ENCODE results near the gene PDE2A.
A peak's percentile ranks its signal among the peaks of the same experiment; 100 is the strongest.

PDE2A gene

DNA sequence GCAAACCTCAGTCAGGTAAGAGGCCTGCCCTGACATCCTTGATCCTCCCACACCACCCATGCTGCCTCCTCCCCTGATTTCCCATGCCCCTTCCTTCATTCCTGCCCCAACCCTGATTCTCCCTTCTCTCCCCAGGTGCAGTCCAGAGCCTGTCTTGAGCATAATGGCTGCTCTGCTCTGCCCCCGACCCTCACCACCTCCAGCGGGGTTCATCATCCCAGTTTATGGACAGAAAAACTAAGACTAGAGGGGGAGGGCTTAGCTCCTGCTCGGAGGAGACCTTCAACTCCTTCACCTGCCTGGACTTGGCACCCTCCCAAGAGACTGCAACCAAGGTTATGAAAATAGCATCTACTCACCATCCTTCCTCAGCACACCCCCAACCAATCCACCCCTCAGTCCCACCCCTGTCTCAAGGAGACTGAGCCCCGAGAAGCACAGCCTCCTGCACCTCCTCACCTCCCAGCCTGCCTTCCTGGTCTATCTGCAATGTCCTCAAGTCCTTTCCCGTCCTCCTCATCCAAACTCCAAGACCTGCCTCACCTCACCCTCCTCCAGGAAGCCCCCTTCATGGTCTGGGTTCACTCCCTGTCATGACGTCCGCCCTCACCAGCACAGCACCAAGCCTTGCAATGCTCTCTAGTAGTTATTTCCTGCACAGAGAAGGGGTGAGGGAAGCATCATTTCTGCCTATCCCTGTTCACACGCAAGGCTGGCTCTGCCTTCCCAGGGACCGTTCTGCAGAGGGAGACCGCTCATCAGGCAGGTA, 103.1 kb downstream of the PDE2A start:
- TF ChIP-seq GATA3 (IDR thresholded peaks at IDR 0.05; ENCODE audit: low read depth, low read length), result no peak
- TF ChIP-seq GATA2 (IDR thresholded peaks at IDR 0.05; ENCODE audit: low read depth, low read length), result no peak

DNA sequence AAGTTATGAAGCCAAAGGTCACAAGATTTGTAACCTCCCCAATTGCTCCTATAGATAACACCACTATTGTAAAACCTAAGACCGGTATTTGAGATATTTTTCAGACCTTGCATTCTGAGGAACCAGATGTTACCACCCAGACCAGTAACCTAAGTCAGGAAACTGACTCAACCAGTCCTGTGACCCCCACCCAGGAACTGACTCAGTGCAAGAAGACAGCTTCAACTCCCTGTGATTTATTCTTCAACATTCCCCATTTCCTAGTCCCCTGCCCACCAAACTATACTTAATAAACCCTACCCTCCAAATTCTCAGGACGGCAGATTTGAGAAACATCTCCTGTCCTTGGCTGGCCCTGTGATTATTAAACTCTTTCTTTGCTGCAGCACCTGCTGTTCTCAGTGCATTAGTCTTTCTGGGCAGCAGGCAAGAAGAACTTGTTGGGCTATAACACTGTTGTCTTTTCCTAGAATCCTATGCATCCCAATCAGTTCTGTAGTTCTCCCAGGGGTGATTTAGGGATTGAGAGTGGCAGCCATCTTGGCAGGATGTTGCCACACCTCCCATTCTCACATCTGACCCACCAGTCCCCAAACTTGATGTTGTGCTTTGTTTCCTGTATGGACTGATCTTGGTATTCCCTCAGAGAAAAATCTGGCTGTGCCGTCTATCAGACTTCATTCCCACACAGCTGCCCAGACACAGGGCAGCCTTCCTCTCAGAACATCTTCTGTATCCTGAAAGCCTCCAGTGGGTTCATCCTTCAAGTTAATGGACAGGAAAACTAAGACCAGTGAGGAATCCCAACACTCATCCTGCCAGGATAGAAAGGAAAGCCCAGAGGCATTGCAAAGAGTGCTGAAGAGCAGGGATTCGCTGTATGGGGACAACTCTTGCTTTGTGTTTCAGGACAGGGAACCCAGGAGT, 104.0 kb downstream of the PDE2A start:
- TF ChIP-seq GATA2 (IDR thresholded peaks at IDR 0.05; ENCODE audit: low read depth, low read length) (no peak), GATA3 (IDR thresholded peaks at IDR 0.05; ENCODE audit: low read depth, low read length) (no peak)

DNA sequence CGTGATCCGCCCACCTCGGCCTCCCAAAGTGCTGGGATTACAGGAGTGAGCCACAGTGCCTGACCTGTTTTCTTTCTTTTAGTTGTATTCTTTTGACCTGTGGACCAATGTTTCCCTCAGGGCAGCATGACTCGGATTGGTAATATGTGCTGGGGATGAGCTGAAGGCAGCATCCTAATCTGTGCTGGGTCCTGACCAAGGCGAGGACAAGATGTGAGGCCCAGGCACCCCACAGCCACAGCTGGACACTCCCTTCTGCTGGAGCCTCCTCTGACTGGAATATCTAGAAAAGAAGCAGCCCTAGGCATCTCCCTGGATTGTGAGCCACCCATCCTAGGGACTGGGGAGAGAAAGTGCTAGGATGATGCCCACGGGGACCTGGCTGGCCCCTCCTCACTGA, 105.4 kb downstream of the PDE2A start:
- TF ChIP-seq GATA2 (IDR thresholded peaks at IDR 0.05; ENCODE audit: low read depth, low read length), result no peak
- no peak for TF ChIP-seq GATA3 (IDR thresholded peaks at IDR 0.05; ENCODE audit: low read depth, low read length)

DNA sequence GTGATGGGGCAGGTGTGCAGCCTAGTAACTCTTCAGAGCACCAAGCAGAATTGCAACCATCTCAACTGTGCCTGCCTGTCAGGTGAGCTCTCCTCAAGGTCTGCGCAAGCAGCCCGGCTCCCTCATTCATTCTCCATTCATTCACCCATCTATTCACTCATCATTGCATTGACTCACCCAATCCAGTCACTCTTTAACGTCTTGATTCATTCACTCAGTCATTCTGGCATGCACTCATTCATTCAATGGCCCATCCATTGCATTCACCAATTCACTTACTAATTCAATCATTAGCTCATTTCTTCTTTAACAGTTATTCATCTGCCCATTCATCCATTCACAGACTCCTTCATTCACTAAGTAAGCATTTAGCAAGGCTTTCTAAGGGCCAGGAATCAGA, 111.8 kb downstream of the PDE2A start:
- TF ChIP-seq GATA3 (IDR thresholded peaks at IDR 0.05; ENCODE audit: low read depth, low read length), result no peak
- no peak for TF ChIP-seq GATA2 (IDR thresholded peaks at IDR 0.05; ENCODE audit: low read depth, low read length)

DNA sequence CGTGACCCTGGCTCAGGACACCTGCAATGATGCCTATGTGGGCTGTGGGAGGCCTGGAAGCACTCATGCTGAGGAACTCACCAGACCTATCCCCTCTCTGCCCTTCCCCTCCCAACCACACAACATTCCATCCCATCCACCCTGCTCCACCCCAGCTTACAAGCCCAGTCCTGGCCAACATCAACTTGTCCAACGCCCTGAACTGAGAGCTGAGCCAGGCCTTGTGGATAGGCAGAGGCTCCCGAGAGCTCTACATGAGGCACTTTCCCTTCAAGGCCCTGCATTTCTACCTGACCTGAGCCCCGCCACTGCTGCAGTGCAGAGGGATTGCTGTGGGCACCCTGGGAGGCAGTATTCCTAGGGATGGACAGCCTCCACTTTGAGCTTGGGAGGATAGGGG, 112.4 kb downstream of the PDE2A start:
- TF ChIP-seq GATA3 (IDR thresholded peaks at IDR 0.05; ENCODE audit: low read depth, low read length), result no peak
- TF ChIP-seq GATA2 (IDR thresholded peaks at IDR 0.05; ENCODE audit: low read depth, low read length), result no peak

DNA sequence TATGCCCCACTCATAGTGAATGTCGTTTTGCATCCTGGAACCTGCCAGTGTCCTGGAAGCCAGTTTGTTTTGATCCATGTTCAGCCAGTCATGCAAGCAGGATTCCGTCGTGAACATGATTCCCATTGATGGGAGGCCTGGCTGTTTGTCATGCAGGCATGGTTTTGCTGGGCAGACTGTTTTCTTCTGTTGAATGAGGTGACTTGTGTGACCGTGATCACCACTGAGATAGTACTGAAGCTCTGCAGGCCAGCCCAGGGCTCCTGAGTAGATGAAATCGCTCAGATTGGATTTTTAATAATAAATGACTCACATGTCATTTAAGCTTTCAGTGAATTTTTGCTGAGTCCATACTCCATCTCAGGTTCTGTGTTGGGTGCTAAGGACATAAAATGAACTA, 117.8 kb downstream of the PDE2A start:
- TF ChIP-seq GATA2 (IDR thresholded peaks at IDR 0.05; ENCODE audit: low read depth, low read length) (peak; percentile 73), GATA3 (IDR thresholded peaks at IDR 0.05; ENCODE audit: low read depth, low read length) (0 out of 2 replicates have a peak, but pooled peaks have one; percentile 18)

DNA sequence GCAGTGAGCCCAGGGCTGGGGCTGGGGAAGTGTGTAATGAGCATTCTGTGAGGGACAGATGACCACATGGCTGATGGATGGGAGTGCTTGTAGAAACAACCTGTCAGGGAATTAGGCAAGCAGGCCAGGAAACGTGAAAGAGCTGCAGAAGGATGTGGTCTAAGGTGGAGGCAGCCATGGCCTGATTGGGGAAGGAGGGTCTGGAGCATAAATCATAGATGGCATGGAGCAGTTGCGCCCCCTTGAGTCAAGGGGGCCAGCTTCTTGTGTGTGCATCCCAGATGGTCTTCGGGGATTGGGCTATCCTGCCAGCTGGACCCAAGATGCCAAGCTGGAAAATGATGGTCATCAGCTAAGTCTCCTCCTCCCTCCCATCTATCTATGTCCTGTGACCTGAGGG, 120.5 kb downstream of the PDE2A start:
- TF ChIP-seq GATA3 (IDR thresholded peaks at IDR 0.05; ENCODE audit: low read depth, low read length), result no peak
- TF ChIP-seq GATA2 (IDR thresholded peaks at IDR 0.05; ENCODE audit: low read depth, low read length), result no peak

DNA sequence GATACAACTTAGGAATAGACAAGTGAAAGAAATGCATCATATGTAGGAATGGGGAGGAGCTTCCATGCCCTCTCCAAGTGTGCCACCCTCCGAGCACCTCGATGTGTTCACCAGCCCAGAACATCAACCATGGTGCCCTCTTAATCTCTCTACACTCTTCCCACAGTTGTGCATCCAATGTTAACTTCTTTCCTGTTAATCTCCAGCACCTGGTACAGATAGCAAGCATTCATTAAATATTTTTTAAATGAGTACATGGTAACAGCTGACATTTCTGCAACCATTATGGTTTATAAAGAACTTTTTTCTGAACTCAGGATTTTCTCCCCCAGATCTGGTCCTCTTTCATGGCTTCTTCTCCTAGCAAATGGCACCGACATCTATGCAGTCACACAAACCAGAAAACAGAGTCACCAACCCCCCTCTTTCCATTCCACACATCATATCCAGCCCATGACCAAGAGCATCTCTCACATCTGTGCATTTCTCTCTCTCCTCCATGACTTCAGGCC, 121.8 kb downstream of the PDE2A start:
- TF ChIP-seq GATA3 (IDR thresholded peaks at IDR 0.05; ENCODE audit: low read depth, low read length), result no peak
- TF ChIP-seq GATA2 (IDR thresholded peaks at IDR 0.05; ENCODE audit: low read depth, low read length), result no peak

DNA sequence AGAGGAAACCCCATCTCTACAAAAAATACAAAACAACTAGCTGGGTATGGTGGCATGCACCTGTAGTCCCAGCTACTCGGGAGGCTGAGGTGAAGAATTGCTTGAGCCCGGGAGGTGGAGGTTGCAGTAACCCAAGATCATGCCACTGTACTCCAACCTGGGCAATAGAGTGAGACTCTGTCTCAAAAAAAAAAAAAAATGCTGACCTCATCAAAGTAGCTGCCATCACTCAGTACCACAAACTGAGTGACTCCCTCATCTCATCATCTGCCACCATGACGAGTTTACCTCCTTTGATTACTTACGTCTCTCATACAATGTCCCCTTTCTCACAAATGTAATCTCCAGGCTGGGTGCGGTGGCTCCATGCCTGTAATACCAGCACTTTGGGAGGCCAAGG, 122.7 kb downstream of the PDE2A start:
- TF ChIP-seq GATA3 (IDR thresholded peaks at IDR 0.05; ENCODE audit: low read depth, low read length), result no peak
- no peak for TF ChIP-seq GATA2 (IDR thresholded peaks at IDR 0.05; ENCODE audit: low read depth, low read length)

DNA sequence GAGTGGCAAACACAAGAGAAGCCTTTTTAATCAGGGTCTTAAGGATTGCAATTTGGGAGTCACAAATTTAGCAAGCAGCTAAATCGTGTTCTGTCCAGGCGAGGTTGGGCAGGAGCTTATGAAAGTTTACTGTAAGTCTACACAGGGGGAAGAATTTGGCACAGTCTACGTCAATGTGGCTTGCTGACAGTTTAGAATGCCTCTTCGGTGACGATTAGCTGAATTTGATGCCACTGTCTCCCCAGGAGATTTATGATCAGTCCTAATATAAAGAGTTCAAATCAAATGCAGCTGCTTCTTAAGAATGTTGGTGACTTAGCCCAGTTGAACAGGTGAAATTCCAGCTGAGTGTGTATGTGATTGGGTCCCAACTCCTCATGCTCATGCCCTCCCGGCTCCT, 125.8 kb downstream of the PDE2A start:
- TF ChIP-seq GATA3 (IDR thresholded peaks at IDR 0.05; ENCODE audit: low read depth, low read length) (no peak), GATA2 (IDR thresholded peaks at IDR 0.05; ENCODE audit: low read depth, low read length) (no peak)

DNA sequence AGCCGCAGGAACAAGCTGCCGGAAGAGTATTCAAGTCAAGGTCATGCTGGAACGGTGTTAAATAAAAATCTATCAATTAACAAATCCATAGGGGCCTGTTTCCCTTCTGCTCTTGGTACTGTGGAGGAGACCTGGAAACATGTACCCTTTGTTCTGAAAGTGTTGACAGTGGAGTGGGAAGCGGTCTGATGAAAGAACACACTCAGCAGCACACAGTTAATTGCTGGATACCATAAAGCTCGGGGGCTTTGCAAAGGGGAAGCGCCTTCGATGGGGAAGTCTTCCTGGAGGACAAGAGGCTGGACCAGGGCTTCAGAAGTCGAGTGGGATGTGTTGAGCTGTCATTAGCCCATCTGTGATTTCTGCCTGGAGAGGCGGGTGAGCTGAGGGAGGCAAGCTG, 127.4 kb downstream of the PDE2A start:
- no peak for TF ChIP-seq GATA2 (IDR thresholded peaks at IDR 0.05; ENCODE audit: low read depth, low read length)
- no peak for TF ChIP-seq GATA3 (IDR thresholded peaks at IDR 0.05; ENCODE audit: low read depth, low read length)

DNA sequence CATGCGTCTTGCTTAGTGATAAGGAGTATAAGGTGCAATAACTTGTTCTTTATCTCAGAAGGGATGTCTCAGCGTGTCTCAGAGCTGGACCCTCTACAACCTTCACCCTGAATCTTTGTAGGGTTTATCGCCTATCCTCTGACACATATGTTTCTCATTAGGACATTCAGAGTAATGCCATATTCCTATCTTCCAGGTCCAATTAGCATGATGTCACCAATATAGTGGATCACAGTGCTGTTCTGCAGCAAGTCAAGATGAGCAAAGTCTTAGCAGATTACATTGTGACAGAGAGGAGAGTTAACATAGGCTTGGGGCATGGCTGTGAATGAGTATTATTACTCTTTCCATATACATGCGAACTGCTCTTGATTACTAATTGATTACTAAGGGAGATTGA, 129.6 kb downstream of the PDE2A start:
- TF ChIP-seq GATA3 (IDR thresholded peaks at IDR 0.05; ENCODE audit: low read depth, low read length) (no peak), GATA2 (IDR thresholded peaks at IDR 0.05; ENCODE audit: low read depth, low read length) (no peak)

DNA sequence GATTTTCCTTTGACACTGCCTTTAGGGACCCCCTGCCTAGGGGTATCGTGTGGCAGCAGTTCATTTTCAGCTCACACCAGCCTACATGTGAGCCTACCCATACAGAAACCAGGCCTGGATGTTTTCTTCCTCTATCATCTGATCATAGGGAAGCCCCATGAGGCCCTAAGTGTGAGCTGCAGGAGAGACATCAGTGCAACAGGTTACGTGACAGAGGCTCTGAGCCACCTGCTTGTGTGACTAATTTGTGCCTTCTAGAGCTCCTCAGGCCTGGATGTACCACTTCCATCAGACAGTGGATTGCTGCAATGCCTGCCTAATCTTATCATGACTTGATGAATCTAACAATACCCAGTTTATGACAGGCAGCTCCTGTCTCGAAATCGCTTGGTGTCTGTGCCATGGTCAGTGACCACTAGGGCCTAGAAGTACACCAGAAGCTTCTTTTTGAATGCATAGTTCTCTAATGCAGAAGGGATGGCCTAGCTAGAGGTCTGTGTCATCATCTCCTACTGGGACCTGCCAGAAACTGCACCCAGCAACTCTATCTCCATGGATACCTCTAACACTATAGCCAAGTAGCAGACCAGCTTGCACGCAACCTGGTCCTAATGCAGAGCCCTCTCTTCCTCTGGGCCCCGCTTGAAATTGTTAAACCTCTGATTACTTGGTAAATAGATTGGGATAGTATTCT, 130.2 kb downstream of the PDE2A start:
- TF ChIP-seq GATA2 (IDR thresholded peaks at IDR 0.05; ENCODE audit: low read depth, low read length) (no peak), GATA3 (IDR thresholded peaks at IDR 0.05; ENCODE audit: low read depth, low read length) (no peak)
